ENCODE data around the gene LRRFIP1.
A peak's percentile ranks its signal among the peaks of the same experiment; 100 is the strongest.
"Not testable (repeated sequence)": the region's sequence is repeated elsewhere in the genome, so short reads cannot be mapped to it uniquely, and the experiment has no call there.

LRRFIP1 gene

GRCh38 chr2:237749961-237750360 lies 122.6 kb downstream of the LRRFIP1 start:
- DNase-seq = no peak

DNA sequence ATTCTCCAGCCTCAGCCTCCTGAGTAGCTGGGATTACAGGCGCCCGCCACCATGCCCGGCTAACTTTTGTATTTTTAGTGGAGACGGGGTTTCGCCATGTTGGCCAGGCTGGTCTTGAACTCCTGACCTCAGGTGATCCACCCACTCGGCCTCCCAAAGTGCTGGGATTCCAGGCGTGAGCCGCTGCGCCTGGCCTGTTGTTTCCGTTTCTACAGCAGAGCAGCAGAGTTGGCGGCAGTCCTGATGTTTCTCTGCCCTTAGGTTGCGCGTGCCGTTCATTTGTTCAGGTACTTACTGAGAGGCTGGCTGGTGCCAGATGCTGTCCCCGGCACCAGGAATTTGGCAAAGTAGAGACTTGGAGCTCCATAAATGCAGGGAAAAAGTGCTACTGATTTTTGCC lies 123.1 kb downstream of the LRRFIP1 start:
- not testable (repeated sequence) for DNase-seq

- DNase-seq = no peak
These were observed 125.4 kb downstream of the LRRFIP1 start for GRCh38 chr2:237752761-237753165.

DNA sequence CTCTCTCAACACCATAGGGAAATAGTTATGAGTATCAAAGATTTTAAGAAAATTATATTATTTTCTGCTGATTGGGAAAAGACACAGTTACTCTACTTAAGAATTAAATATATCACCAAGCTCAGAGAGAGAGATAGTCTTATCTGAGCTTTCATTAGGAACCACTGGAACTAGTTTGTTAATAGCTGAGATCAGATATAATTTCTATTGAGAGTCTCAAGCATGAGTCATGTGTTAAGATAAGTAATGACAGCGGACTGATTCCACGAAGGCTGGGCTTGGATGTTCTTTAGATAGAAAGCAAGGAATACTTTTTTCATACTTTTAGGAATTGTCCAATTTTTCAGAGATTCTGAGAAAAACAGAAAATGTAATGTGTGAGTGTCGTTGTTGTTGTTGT lies 126.8 kb downstream of the LRRFIP1 start:
- no peak for DNase-seq

DNA sequence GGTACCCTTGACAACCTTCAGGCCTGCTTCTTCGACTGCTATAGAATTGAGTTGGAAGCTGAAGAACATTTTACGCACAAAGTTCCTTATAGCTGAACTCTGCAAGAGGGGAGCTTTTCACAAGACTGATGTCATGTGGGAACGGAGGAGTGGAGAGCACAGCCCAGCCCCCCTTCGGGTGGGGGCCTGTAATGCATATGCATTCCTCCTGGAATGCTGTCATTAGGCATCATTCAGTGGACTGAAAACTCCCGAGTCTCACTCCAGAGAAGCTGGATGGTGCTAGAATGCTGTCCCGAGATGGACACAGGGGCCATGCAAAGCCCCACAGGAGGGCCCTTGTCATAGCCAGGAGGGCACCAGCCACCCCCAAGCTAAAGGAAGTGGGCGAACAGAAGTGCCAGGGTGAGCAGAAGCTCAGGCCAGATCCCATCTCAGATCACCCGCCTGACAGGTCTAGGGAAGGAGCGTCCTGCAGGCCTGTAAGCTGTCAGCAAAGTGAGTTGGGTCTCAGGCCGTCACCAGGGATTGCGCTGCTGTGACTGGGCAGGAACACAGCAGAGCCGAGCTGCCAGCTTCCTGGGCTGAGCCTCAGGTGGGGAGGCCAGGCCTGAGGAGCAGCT lies 127.3 kb downstream of the LRRFIP1 start:
- no peak for DNase-seq

- DNase-seq = no peak
These were observed 130.2 kb downstream of the LRRFIP1 start for GRCh38 chr2:237757616-237758015.

- DNase-seq = no peak
These were observed 130.8 kb downstream of the LRRFIP1 start for GRCh38 chr2:237758185-237758584.

DNA sequence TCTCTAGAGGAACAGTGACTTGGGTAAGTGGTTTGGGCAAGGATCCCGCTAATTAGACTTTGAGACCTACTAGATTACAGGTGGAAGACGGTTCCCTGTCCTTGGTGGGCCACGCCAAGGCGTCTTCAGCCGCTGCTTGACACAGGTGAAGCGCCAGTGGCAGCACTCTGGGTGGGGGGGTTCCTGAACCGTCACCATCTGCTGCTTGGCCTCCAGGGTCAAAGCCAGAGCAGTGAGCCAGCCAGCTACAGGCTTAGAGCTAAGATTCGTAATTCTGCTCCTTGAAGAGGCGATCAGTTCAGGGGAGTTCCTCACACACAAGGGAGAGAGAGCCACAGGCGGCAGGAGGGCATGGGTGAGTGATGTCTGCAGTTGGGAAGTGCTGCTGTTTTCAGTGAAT lies 131.8 kb downstream of the LRRFIP1 start:
- no peak for DNase-seq

DNA sequence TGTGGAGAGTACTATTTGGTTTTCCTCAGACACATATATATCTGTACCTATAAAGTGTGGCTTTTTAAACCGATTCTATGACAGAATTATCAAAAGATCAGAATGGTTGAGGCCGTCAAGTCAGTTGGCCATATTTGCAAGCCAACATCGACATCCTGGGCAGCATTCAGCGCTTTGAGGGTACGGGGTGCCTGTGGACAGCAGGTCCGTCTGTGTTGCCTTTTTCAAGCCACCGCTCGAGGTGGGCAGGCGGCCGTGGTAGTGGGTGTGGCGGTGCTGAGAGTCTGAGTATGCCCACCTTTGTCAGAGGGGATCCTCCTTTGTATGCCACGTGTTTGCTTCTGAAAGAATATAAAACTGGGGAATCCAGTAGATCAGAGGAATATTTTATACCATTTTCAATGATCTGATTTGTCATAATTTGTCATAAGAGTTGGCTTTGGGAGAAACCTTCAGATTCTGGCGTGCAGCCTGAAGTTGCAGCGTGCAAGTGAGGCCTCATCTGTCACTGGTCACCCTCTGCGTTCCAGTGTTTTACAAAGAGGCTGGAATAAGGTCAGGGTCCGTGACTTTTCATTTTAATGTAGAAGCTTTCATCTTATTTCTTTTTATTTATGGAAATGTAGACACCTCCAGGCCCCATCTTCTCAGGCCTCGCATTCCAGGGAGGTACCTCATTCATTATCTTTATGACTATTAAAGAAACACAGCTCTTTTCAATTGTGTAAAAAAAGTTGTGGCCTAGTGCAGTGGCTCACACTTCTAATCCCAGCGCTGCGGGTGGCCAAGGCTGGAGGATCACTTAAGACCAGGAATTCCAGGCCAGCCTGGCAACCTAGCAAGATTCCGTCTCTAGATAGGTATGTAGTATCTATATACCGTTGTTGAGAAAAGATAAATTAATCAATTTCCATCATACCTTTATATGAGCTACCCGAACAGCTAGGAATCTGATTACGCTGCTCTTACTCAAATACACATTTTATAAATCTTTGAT lies 133.4 kb downstream of the LRRFIP1 start:
- no peak for DNase-seq

GRCh38 chr2:237762291-237763182 lies 135.2 kb downstream of the LRRFIP1 start:
- DNase-seq = not testable (repeated sequence)

- DNase-seq = no peak
These were observed 136.4 kb downstream of the LRRFIP1 start for GRCh38 chr2:237763812-237764211.

- not testable (repeated sequence) for DNase-seq
These were observed 137.7 kb downstream of the LRRFIP1 start for GRCh38 chr2:237765122-237765521.

- no peak for DNase-seq
These were observed 138.5 kb downstream of the LRRFIP1 start for GRCh38 chr2:237765875-237766274.

DNA sequence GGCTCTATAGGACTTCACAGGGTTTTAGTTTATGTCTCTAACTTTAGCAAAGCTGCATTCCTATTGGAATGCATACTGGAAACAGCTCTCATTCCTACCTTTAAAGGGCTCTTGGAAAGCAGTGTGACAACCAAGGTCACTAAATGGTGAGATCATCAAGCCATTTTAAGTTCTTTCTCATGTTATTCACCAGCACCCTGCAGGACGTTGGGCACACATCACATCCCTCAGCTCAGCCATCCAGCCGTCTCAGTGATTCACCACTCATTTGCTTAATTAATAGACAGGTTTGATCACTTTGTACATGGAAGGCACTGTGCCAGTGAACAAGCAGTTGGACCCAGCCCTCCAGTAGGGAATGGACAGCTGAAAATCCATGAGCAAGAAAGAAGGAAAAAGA lies 139.0 kb downstream of the LRRFIP1 start:
- no peak for DNase-seq

DNA sequence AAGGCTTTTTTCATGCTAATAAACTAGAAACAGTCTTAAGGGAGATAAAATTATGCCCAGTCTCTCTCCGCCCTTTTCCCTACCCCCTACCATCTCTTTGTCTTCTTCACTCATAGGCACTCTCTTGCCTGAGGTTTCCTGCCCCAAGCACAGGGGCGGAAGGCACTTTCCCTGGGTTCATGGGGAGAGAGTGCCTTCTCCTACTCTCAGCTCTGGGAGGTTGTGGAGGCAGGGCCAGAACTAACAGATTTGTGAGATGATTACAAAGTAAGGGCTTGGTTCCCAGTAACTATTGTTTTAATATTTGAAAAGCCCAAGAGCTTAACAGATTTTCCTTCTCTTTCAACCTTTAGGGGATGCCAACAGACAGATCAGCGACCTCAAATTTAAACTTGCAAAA lies 145.1 kb downstream of the LRRFIP1 start:
- no peak for DNase-seq

DNA sequence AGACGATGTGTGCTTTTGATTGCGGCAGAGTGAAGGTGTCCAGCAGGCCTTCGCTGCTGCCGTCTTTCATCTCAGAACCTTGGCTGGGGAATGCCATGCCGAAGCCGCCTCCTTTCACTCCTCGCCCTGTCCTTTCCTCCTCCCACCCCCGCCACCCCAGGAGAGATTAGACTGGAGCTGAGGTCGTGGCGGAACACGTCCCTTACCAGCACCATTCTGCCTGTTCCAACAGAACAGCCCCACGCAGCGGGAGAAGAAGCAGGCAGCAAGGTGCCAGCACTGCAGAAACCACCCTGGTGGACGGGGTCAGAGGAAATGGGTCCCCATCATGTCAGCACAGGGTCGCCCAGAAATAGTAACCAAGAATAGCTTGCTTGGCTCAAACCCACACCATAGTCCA lies 146.4 kb downstream of the LRRFIP1 start:
- no peak for DNase-seq

DNA sequence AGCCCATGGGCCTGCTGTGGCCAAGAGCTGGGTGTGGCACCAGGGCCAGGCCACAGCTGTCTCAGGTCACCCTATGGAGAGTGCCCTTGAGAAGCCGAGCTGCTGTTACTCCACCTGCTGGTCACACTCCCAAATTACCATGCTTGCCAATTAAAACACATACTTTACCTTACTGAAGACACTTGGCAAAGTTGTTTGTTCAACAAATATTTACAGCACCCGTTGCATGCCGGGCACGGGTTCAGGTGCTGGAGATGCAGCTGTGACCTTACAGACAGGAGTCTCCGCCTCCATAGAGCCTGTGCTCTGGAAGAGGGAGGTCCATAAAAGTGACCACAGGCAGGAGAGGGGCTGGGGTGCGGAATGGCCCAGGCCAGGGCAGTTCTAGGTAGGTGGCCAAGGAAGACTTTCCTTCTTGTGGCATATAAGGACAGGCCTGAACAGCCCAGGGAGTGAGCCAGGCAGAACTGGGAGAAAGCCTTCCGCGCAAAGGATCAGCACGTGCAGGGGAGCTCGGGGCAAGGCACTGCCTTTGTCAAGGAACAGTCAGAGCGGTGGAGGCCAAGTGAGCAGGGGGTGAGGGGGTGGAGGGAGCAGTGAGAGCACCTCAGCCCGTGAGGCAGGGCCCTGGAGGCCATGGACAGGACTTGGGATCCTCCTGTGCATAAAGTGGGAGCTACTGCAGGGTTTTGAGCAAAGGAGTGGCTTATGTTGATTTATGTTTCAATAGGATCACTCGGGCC lies 147.6 kb downstream of the LRRFIP1 start:
- DNase-seq = peak; percentile 45

GRCh38 chr2:237779521-237779920 lies 152.1 kb downstream of the LRRFIP1 start:
- no peak for DNase-seq

GRCh38 chr2:237782181-237782580 lies 154.8 kb downstream of the LRRFIP1 start:
- DNase-seq = no peak

DNA sequence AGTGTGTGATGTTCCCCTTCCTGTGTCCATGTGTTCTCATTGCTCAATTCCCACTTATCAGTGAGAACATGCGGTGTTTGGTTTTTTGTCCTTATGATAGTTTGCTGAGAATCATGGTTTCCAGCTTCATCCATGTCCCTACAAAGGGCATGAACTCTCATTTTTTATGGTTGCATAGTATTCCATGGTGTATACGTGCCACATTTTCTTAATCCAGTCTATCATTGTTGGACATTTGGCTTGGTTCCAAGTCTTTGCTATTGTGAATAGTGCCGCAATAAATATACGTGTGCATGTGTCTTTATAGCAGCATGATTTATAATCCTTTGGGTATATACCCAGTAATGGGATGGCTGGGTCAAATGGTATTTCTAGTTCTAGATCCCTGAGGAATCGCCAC lies 156.3 kb downstream of the LRRFIP1 start:
- not testable (repeated sequence) for DNase-seq

GRCh38 chr2:237786936-237787335 lies 159.5 kb downstream of the LRRFIP1 start:
- no peak for DNase-seq

DNA sequence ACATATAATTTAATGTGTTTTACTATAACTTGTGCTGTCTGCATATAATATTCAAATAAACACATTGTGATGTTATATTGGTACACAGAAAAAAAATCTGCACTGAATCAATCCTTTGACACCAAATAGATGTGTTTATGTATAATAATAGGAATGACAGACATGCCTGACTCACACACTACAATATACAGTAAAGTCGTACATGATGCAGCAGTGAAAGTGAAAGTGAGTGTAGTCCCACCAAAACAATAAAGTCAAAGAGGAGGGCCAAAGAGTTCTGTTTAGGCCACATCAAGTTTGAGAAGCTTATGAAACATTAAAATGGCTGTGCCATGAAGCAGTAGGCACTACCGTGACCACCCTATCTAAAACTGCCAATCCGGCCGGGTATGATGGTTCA lies 163.0 kb downstream of the LRRFIP1 start:
- no peak for DNase-seq

Data from left hindlimb (tissue), 1 donor.